D721Med (cell line): ENCODE data around the gene NAALADL2.

Source experiments
- DNase-seq: peaks from one replicate; pipeline ENCODE4 v3.0.0; 2011; ENCODE audit warnings: low spot score; ENCODE audit not compliant: insufficient read length
- FAIRE-seq: peaks from 2 replicates; lab custom pipeline; 2011; peaks lifted over from hg19 to GRCh38; lab: Jason Lieb, UNC
- TF ChIP-seq, protein P1 (sequence below): IDR thresholded peaks from 2 replicates; pipeline ENCODE4 v1.5.1; 2012; ENCODE audit warnings: mild to moderate bottlenecking, control low read depth; ENCODE audit not compliant: insufficient read depth; ENCODE audit errors: missing control alignments

NAALADL2 gene

DNA sequence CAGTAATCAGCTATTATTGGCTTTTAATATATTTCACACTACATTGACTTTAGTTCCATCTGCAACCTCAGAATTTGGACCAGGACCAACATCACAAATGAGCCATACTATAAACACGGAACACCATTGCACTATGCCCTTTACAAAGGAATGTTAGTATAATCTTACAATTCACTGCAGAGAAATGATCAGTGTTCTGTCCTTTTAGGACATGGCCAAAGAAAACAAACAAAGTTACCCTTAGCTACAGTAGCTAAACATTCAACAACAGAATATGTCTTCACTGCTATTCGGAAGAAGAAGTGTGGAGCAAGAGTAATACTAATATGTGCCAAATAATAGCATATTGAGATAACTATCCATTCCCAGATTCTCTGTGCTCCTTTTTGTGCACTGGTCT, 90.4 kb downstream of the NAALADL2 start:
- FAIRE-seq (no peak), DNase-seq (no peak)
- TF ChIP-seq, protein P1, sequence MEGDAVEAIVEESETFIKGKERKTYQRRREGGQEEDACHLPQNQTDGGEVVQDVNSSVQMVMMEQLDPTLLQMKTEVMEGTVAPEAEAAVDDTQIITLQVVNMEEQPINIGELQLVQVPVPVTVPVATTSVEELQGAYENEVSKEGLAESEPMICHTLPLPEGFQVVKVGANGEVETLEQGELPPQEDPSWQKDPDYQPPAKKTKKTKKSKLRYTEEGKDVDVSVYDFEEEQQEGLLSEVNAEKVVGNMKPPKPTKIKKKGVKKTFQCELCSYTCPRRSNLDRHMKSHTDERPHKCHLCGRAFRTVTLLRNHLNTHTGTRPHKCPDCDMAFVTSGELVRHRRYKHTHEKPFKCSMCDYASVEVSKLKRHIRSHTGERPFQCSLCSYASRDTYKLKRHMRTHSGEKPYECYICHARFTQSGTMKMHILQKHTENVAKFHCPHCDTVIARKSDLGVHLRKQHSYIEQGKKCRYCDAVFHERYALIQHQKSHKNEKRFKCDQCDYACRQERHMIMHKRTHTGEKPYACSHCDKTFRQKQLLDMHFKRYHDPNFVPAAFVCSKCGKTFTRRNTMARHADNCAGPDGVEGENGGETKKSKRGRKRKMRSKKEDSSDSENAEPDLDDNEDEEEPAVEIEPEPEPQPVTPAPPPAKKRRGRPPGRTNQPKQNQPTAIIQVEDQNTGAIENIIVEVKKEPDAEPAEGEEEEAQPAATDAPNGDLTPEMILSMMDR: no peak

DNA sequence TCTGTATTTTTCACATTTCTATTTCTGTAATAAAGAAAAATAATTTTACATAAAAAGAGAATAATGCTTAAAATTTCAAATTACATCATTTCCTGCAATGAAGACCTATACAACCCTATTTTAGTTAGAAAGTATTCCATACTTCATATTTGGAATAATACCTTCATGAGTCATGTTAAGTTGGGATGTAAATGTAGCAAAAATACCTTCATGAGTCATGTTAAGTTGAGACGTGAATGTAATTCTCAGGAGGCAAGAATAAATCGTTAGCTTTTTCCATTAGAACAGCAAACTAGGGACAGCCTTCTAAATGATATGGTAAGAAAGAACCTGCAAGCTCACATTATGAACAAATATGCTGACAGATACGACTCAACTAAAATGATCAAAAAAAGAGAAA, 91.9 kb downstream of the NAALADL2 start:
- TF ChIP-seq, protein P1: no peak
- FAIRE-seq: no peak
- DNase-seq: no peak

DNA sequence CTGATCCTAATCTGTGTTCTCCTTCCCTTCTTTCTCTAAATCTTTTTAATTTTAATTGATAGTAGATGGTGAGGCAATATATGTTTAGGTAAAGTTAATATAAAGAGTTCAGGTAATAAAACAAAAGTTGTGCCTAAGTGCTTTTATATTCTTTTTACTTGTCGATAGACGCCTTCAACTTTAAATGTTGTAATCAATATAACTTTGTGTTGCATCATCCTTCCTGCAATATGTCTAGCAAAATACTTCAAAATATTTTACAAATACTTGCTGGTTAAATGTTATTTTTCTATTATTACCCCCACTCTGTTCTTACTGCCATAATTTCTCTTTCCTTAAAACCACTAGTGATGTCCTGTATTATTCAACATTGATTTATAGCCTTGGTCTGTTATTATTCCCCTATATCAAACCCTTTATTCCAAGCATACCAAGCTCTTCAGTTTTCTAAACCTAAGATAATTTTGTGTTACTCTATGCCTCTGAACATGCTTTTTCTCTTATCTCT, 92.4 kb downstream of the NAALADL2 start:
- DNase-seq: no peak
- no peak for FAIRE-seq
- TF ChIP-seq, protein P1: no peak

DNA sequence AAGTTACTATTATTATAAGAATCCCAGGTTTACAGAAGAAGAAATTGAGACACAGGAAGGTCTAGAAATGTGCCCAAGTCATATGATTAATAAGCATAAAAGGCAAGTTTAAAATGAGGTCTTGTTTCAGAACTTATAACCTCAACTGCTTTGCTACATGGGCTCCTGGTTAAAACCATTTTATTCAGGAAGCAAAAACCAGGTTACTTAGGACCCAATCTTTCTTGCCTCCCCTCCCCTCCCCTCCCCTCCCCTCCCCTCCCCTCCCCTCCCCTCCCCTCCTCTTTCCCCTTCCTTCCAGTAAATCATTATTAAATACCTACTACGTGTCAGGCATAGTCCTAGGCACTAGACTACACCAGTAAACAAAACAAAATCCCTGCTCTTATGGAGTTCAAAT, 93.9 kb downstream of the NAALADL2 start:
- FAIRE-seq (no peak), DNase-seq (no peak)
- TF ChIP-seq, protein P1: no peak

DNA sequence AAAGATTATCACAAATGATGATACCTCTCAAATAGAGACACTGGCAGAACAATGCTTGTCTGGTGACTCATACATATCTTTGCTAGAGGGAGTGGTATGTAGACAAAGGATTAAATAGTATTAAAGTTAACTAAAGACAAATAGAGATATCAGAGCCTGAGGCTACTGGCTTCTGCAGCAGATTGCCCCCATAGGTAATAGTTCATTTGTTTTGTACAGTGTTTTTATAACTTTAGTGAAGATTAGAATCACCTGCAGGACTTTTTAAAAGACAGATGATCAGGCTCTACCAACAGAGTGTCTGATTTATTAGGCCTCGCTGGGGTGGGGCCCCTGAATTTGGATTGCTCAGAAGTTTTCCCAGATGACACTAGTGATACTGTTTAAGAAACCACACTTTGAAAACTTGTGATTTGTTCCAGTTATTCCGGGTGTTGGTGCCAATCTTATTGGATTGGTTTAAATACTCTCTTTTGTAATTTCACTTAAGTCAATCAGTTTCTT, 96.4 kb downstream of the NAALADL2 start:
- FAIRE-seq: no peak
- TF ChIP-seq, protein P1: no peak
- DNase-seq: no peak

DNA sequence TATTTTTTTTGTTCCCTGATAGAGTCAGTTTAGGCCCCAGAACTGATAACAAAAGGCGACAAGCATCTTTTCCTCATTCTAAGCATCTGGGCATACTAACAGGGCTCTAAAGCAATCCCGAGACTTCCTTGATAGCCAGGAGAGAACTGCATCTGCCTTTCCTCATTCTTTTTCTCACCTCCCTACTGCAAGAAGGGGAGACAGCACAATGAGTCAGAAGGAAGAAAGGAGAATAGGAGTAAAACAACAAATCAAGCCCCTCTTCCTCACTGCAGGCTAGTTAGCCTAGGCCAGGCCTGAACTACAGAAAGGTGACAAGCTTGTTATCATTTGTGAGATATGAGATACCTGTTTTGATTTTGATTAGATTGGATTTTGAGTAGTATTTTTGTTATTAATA, 97.9 kb downstream of the NAALADL2 start:
- TF ChIP-seq, protein P1: no peak
- no peak for DNase-seq
- no peak for FAIRE-seq

DNA sequence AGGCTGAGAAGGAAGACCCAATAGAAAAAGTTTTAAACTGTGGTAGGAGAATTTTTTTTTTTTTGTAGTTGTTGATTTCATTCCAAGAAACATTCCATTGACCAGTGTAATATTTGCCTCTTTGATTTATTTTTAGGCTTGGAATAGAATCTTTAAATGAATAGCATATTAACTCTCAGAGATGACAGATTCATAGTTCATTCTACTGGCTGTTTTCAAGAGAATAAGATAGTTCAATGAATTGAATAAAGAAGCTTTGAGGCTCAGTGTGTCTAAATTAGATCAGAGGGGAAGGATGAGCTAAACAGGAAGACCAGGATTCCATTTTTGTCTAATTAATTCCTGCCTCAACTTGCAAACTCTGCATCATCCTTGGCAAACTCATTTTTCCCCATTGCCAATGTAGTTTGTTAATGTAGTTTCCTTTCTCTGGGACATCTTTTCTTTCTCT, 98.4 kb downstream of the NAALADL2 start:
- TF ChIP-seq, protein P1: no peak
- FAIRE-seq: no peak
- DNase-seq: no peak
